BJ (cell line): ENCODE data around the gene HRCT1. TPM values are rescaled to one million over a fixed set of nuclear protein-coding genes. Genes with fewer than 3 reads are reported as not detected.

Experiments
- CTCF ChIA-PET: fragments of 350-600 bp; formaldehyde crosslinking; extraction: SDS; loops from one replicate; lab custom pipeline; 2021; ENCODE audit warnings: antibody characterized with exemption, inconsistent platforms; lab: Yijun Ruan, JAX
- POLR2A ChIA-PET: fragments of 300-600 bp; sonication (Branson Sonifier 250); formaldehyde crosslinking; extraction: SDS; loops from one replicate; lab custom pipeline; 2021; ENCODE audit warnings: antibody characterized with exemption; lab: Charles Lee
- DNase-seq: peaks from one replicate; pipeline ENCODE4 v3.0.0-alpha.2; 2011; ENCODE audit warnings: low read depth
- H3K27me3 ChIP-seq: 2 replicates; pipeline ENCODE4 v1.6.0; 2011; ENCODE audit warnings: low read length; ENCODE audit not compliant: control insufficient read depth, insufficient read depth
- H3K36me3 ChIP-seq: 2 replicates; pipeline ENCODE4 v1.5.1; 2011; ENCODE audit warnings: low read length; ENCODE audit not compliant: control insufficient read depth, insufficient read depth
- H3K4me3 ChIP-seq: 2 replicates; pipeline ENCODE4 v1.5.1; 2011; ENCODE audit warnings: low read depth, mild to moderate bottlenecking, control low read depth, low read length
- CTCF ChIP-seq: IDR thresholded peaks from 2 replicates; pipeline ENCODE4 v1.5.1; 2011; ENCODE audit warnings: low read depth, mild to moderate bottlenecking, control low read depth, inconsistent platforms, low read length, moderate library complexity; ENCODE audit not compliant: insufficient read depth
- polyA plus RNA-seq: library from polyadenylated mRNA; depleted of rRNA; stranded (reverse); fragments of >200 nt; gene quantifications from 2 replicates; pipeline ENCODE4 v1.2.3, GENCODE V29; 2011

Gene HRCT1
- polyA plus RNA-seq, 1 experiment, result 0.93 TPM

- Histone ChIP-seq H3K4me3 (no peak overlapping the region), H3K27me3 (peaks cover 2% of the 10 kb centered on the region; the same call in 1 of the 2 replicates), H3K36me3 (no peaks in the 10 kb centered on the region)
- ChIA-PET CTCF (interaction anchor here (0.7 to 8.0 kb wide), 12 partner anchors 11 to 195 kb away, joined by 3 to 170 read pairs (median 4); partner anchors contain the start of gene NPR2), POLR2A (interaction anchor here (0.6 to 1.0 kb wide), 2 partner anchors 117 to 564 kb away, joined by 3 read pairs; no protein-coding TSS in a partner anchor)
- TF ChIP-seq CTCF, result no peak
- no peak for DNase-seq
Observed at GRCh38 chr9:35906923-35907699, 1.1 kb downstream of the HRCT1 start.

DNA sequence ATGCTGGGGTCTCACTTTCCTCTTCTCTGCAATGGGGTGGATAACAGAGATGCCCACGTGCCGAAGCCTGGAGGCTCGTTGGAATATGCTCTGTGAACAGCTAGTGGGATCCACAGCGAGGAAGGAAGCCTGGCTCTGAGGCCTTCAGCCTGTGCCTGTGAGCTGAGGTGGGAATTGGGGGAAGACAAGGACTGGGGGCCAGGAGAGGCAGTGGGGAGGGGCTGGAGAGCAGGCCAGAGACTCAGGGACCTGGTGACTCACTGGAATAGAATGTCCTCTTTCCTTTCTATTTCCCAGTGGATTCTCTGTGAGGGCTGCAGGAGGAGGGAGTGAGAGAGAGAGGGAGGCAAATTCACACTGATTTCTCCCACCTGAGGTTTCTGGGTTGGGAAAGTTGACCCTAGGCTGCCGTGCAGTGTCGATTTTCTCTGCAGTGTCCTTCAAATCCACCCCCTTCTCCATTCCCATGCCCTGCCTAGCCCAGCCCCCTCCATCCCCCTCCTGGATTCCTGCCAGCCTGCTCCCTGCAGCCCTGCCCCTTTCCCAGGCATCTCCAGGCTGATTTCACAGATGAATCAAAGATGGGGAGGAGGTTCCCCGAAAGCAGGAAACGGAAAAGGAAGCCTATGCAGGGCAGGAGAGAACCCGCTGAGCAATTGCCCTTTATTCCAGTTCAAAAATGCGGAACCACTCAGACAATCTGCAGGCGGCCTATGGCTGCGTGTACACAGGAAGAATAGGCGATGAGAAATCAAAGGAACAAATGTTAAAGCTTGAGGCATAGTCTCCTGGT, 1.9 kb downstream of the HRCT1 start:
- Histone ChIP-seq H3K27me3 (no peaks in the 10 kb centered on the region), H3K36me3 (no peaks in the 10 kb centered on the region), H3K4me3 (no peak overlapping the region)
- ChIA-PET POLR2A (interaction anchor here (0.5 kb wide), 1 partner anchor 13 kb away, joined by 4 read pairs; no protein-coding TSS in a partner anchor), CTCF (interaction anchor here (1.0 to 8.0 kb wide), 11 partner anchors 12 to 194 kb away, joined by 3 to 170 read pairs (median 4); partner anchors contain the start of gene NPR2)
- DNase-seq, result no peak
- TF ChIP-seq CTCF, result no peak; the same call in 1 of the 2 replicates

GRCh38 chr9:35908504-35909125, 2.6 kb downstream of the HRCT1 start:
- CTCF ChIA-PET, result interaction anchor here (0.7 to 1.6 kb wide), 2 partner anchors 11 to 37 kb away, joined by 3 to 4 read pairs; no protein-coding TSS in a partner anchor
- TF ChIP-seq CTCF, result no peak
- no peaks in the 10 kb centered on the region for H3K27me3 ChIP-seq
- no peak for DNase-seq
- H3K4me3 ChIP-seq, result no peak overlapping the region
- H3K36me3 ChIP-seq, result no peaks in the 10 kb centered on the region
- POLR2A ChIA-PET, result interaction anchor here (0.5 kb wide), 1 partner anchor 12 kb away, joined by 4 read pairs; no protein-coding TSS in a partner anchor

GRCh38 chr9:35909274-35909673, 3.3 kb downstream of the HRCT1 start, which contains the start of gene SPAAR:
TSS of gene SPAAR (plus strand) at chr9:35909490. CDS start at chr9:35910464, 974 bp downstream.
- DNase-seq, result no peak
- H3K27me3 ChIP-seq, result no peaks in the 10 kb centered on the region
- no peak within 1 kb of the TSS for H3K4me3 ChIP-seq
- no peak for TF ChIP-seq CTCF
- CTCF ChIA-PET, result interaction anchor here (0.7 to 1.6 kb wide), 2 partner anchors 10 to 36 kb away, joined by 3 to 4 read pairs; no protein-coding TSS in a partner anchor
- POLR2A ChIA-PET, result no interaction called here
- no peaks in the 10 kb centered on the region for H3K36me3 ChIP-seq
